GM21576 (cell line): ENCODE results near the gene LEFTY1.
A peak's percentile ranks its signal among the peaks of the same experiment; 100 is the strongest.
"Not testable (repeated sequence)": the region's sequence is repeated elsewhere in the genome, so short reads cannot be mapped to it uniquely, and the experiment has no call there.

ENCODE experiments used
- ATAC-seq: cut with Tn5 transposase; IDR thresholded peaks from one replicate; pipeline ENCODE4 v1.9.1; 2021; ENCODE audit warnings: mild to moderate bottlenecking, moderate library complexity; ENCODE audit not compliant: unreplicated experiment

The LEFTY1 gene

GRCh38 chr1:225850370-225850769 lies 38.6 kb downstream of the LEFTY1 start:
- no peak for ATAC-seq

DNA sequence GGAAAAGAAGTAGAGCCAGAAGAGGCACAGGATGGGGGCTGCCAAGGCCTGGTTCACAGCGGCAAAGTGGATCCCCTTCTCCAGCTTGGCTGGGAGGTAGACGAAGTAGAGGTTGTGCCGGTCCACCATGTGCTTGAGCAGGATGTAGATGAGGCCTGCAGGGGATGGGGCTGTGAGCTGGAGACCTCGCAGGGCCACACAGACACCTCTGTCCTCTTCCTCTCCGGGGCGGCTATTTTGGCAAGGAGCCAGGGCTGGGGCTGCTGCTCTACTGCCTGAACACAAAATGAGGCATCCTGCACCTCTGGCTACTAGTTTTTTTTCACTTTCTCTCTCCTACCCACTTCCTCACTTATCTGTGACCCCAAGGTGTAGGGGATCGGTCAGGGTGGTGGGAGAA lies 39.0 kb downstream of the LEFTY1 start:
- ATAC-seq, result no peak

- ATAC-seq, result peak; percentile 78
Observed at GRCh38 chr1:225848030-225848955, 40.7 kb downstream of the LEFTY1 start.

DNA sequence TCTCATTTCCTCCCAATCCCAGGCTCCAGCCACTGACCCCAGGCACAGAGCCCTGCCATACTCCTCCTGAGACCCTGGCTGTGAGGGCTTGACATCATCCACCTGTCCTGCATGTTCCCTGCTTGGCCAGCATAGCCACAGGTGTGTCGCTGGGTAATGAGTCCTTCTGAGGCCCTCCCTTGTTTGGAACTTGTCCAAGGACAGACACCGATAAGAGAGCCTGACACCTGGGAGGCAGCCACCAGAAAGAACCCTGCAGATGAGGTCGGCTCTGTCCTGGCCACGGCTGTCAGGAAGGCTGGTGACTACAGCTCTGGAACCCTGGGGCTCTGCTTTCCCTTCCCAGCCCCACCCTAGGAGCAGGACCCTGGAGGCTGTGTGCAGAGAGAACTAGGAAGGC lies 41.3 kb downstream of the LEFTY1 start:
- ATAC-seq, result peak; percentile 0

DNA sequence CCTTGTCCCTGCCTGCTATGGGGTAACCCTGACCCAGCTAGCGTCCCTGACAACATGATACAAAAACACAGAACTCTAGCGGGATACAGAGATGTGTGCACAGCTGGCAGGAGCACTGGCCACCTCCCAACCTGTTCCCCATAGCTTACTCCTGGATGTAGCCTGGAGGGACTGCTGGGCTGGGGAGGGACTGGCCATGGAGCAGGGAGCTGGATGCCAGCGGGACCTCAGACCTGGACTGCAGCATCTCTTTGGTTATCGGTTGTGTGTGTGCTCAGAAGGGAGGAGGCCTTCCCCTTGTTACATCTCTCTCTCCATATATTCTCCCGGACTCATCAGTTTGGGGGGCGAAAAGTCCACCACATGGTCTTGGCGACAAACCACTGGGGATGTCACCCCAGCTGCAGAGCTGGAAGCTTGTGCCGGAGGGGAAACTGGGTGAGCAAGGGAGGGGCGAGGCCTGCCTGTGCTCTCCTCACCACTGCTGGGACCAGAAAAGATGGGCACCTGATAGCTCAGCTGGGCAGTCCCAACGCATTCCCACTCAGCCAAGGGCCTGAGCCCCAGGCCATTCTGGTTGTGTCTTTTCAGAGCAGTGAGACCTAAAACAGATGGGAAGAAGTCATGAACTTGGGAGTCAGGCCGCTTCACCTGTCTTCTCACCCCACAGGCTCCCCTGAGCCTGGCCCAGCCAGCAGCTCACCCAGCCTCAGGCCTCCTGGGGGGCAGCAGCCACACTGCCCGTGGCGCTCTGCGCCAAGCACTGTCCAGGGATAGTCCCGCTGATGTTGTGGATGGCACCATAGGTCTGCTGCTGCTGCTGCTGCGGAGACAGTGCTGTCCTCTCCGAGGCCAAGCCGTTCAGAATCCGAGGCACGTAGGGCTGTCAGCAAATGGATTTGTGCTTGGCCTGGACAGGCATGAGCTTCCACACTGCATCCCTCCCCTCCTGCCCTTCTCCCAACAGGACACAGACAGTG lies 42.3 kb downstream of the LEFTY1 start:
- ATAC-seq, result no peak

GRCh38 chr1:225845571-225846259 lies 43.2 kb downstream of the LEFTY1 start:
- no peak for ATAC-seq

GRCh38 chr1:225845097-225845496 lies 43.8 kb downstream of the LEFTY1 start:
- ATAC-seq, result no peak

DNA sequence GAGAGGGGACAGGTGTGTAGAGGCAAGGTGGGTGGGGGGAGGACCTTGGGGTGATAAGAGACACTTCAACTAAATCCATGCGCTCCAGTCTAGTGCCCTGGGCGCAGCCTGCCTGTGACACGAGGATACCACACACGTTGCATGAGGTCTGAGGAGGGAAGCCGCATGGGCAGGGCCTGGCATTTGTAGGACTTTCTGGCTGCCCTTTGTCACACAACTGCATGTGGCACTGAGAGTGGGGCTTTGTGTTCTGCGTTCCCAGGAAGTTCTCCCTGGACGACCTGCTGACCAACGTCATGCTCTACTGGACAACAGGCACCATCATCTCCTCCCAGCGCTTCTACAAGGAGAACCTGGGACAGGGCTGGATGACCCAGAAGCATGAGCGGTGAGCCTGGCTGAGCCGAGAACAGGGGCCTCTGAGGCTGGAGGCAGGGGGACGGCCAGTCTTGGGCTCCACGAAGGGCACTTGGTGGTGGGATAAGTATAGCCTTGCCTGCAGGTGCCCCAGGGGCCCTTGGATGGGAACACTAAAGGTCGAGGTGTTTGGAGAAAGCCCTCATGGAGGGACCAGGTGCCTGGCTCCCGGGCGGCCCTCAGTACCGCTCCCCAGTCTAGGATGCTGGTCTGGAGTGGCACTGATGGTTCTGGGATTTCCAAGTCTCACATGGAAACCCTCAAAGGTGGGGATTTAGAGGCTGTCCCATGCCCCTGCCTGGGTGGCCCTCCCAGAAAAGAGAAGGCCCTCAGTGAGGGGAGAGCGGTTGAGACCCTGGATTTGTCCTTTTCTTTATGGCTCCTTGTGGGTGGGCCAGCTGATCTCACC lies 44.5 kb downstream of the LEFTY1 start:
- ATAC-seq, result no peak

DNA sequence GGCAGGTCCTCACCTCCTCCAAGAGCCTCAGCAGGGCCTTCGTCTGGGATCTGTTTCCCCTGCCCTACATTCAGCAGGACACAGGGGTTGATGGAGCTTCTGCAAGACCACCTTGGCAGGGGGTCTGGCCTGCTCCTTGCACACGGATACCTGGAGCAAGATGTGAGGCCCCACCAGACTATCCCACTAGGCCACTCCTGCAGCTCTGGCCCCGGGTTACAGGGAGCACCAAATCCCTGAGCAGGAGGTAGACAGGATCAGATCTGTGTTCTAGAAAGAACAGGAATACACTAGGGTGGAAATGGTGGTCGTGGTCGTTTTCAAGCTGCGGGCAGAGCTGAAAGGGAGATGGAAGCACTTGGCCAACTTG lies 45.5 kb downstream of the LEFTY1 start:
- ATAC-seq, result no peak

DNA sequence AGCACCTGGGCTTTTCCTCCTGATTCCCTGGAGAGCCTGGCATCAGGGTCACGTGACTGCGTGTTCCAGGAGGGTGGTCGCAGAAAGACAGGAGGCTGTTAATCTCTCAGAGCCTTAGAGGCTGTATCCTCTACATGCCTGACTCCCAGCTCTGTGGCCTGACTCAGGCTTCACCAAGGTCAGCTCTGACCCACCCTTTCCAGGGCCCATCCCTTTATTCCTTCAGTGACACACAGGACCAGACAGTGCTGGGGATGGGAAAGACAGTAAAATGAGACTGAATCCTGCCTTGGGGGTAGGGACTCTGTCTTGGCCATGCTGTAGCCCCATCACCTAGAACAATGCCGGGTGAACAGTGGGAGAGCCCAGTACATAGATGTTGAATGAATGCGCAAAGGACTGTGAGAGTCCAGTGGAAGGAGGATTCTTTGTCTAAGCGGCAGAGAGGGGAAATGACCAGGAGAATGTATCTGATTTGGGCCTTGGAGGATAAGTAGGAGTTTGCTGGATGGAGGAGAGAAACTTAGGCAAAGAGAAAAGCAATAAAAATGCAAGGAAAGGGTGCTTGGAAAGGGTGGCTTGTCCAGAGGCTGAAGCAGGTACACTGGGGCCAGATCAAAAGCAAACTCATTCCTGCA lies 46.0 kb downstream of the LEFTY1 start:
- no peak for ATAC-seq

DNA sequence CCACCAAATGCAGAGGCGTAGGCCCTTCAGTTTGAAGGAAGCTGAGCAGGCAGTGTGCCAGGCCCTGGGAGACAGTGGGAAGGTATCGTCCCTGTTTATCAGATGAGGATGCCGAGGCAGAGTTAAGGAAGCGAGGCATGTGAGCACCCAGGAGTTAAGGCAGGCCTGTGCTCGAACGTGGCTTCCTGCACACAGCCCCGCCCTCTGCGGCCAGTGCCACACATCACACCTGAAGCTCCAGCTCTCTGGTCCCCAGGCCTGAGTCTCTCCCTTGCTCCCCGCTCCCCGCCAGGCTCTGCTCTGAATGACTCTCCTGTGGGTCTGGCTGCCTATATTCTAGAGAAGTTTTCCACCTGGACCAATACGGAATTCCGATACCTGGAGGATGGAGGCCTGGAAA lies 46.9 kb downstream of the LEFTY1 start:
- no peak for ATAC-seq

DNA sequence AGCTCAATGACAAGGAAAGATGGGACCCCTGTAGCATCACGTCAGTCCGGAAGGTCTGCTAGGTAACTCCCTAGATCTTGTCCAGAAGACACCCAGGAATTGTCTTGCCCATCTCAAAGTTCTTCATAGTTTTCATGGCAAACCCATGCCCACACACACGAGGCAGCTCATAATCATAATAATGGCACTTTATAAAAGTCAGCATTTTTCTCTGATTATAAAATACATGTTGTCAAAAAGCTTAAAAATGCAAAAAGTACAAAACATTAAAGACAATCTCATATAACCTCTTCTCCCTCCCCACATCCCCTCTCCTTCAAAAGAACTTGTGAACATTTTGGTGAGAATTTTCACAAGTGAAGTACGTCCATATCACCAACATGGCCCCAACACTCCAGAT lies 48.2 kb downstream of the LEFTY1 start:
- ATAC-seq, result no peak

DNA sequence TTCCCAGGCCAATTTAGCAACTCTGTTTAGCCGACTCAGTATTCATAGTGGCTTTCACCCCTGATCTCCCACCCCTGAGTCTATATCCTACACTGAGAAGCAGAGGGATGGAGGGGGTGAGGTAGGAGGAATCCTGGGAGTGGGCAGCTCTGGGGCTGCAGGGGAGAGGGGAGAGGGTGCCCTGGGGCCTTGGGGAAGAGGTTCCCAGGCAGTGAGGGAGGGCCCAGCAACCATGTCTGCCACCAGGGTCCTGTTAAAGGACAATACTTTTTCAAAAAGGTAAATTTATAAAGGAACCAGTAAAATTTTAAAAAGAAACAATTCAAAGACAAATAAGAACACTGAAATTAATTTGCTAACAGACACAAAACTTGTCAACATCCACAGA lies 48.7 kb downstream of the LEFTY1 start:
- ATAC-seq, result no peak

GRCh38 chr1:225838793-225839192 lies 50.2 kb downstream of the LEFTY1 start:
- ATAC-seq, result no peak

DNA sequence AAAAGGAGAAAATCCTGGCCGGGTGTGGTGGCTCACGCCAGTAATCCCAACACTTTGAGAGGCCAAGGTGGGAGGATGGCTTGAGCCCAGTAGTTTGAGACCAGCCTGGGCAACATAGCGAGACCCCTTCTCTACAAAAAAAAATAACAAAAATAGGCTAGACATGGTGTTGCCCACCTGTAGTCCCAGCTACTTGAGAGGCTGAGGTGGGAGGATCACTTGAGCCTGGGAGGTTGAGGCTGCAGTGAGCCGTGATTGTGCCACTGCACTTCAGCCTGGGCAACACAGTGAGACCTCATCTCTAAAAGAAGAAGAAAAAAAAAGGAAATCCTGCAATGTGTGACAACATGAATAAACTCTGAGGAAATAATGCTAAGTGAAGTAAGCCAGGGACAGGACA lies 52.6 kb downstream of the LEFTY1 start:
- ATAC-seq, result not testable (repeated sequence)
